HL-60 (cell line): ENCODE data around the gene VAT1L.

Experiments
- GABPA ChIP-seq: IDR thresholded peaks from 2 replicates; pipeline ENCODE4 v1.6.1; 2012; ENCODE audit warnings: low read depth
- POLR2AphosphoS5 ChIP-seq: IDR thresholded peaks from 2 replicates; pipeline ENCODE4 v1.6.1; 2012; ENCODE audit warnings: low read depth
- REST ChIP-seq: IDR thresholded peaks from 2 replicates; pipeline ENCODE4 v1.6.1; 2012; ENCODE audit warnings: low read depth; ENCODE audit not compliant: insufficient replicate concordance
- TF ChIP-seq, protein P1 (sequence below): IDR thresholded peaks from one replicate; pipeline ENCODE4 v1.5.1; 2011; ENCODE audit warnings: low read length, control low read depth, inconsistent platforms; ENCODE audit not compliant: insufficient read depth

GRCh38 chr16:78002915-78003538 lies 214.7 kb downstream of the VAT1L start:
- TF ChIP-seq, protein P1, sequence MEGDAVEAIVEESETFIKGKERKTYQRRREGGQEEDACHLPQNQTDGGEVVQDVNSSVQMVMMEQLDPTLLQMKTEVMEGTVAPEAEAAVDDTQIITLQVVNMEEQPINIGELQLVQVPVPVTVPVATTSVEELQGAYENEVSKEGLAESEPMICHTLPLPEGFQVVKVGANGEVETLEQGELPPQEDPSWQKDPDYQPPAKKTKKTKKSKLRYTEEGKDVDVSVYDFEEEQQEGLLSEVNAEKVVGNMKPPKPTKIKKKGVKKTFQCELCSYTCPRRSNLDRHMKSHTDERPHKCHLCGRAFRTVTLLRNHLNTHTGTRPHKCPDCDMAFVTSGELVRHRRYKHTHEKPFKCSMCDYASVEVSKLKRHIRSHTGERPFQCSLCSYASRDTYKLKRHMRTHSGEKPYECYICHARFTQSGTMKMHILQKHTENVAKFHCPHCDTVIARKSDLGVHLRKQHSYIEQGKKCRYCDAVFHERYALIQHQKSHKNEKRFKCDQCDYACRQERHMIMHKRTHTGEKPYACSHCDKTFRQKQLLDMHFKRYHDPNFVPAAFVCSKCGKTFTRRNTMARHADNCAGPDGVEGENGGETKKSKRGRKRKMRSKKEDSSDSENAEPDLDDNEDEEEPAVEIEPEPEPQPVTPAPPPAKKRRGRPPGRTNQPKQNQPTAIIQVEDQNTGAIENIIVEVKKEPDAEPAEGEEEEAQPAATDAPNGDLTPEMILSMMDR = peak; percentile 85
- TF ChIP-seq POLR2AphosphoS5 (no peak), REST (no peak), GABPA (no peak)
